ENCODE data around the gene TNS1. TPM values are rescaled to one million over a fixed set of nuclear protein-coding genes. Genes with fewer than 3 reads are reported as not detected.
A peak's percentile ranks its signal among the peaks of the same experiment; 100 is the strongest.

Gene TNS1
- total RNA-seq, 1 donor from 2014 or later, result 59.2 TPM

- Mint-ChIP-seq H3K9me3 (no peaks in the 10 kb centered on the region), H3K27me3 (no peaks in the 10 kb centered on the region), H3K4me1 (ENCODE audit: unreplicated experiment) (peaks cover 30% of the 10 kb centered on the region), H3K36me3 (peaks cover 14% of the 10 kb centered on the region), H3K4me3 (no peak overlapping the region), H3K27ac (no peak overlapping the region)
- DNase-seq (ENCODE audit: extremely low spot score, unreplicated experiment), result no peak
- TF ChIP-seq CTCF (conservative IDR thresholded peaks at IDR 0.05), result no peak
Measured at GRCh38 chr2:217838409-217838831, 164.4 kb downstream of the TNS1 start.

GRCh38 chr2:217837530-217837929, 165.3 kb downstream of the TNS1 start:
- Mint-ChIP-seq H3K4me1 (ENCODE audit: unreplicated experiment) (peaks cover 30% of the 10 kb centered on the region), H3K27me3 (no peaks in the 10 kb centered on the region), H3K4me3 (no peak overlapping the region), H3K27ac (no peak overlapping the region), H3K36me3 (peaks cover 14% of the 10 kb centered on the region), H3K9me3 (no peaks in the 10 kb centered on the region)
- no peak for DNase-seq (ENCODE audit: extremely low spot score, unreplicated experiment)
- no peak for TF ChIP-seq CTCF (conservative IDR thresholded peaks at IDR 0.05)

- Mint-ChIP-seq H3K4me3 (peak overlapping the region; percentile 34), H3K36me3 (peaks cover 14% of the 10 kb centered on the region), H3K27ac (peak overlapping the region; percentile 83), H3K4me1 (ENCODE audit: unreplicated experiment) (peaks cover 30% of the 10 kb centered on the region), H3K27me3 (no peaks in the 10 kb centered on the region), H3K9me3 (no peaks in the 10 kb centered on the region)
- no peak for DNase-seq (ENCODE audit: extremely low spot score, unreplicated experiment)
- peak; percentile 26 for TF ChIP-seq CTCF (conservative IDR thresholded peaks at IDR 0.05)
Measured at GRCh38 chr2:217836901-217837491, 165.8 kb downstream of the TNS1 start.

- Mint-ChIP-seq H3K9me3 (no peaks in the 10 kb centered on the region), H3K4me3 (peak overlapping the region; percentile 34), H3K27ac (peak overlapping the region; percentile 83), H3K27me3 (no peaks in the 10 kb centered on the region), H3K4me1 (ENCODE audit: unreplicated experiment) (peaks cover 30% of the 10 kb centered on the region), H3K36me3 (peaks cover 14% of the 10 kb centered on the region)
- DNase-seq (ENCODE audit: extremely low spot score, unreplicated experiment), result no peak
- TF ChIP-seq CTCF (conservative IDR thresholded peaks at IDR 0.05), result no peak
Measured at GRCh38 chr2:217835931-217836891, 166.6 kb downstream of the TNS1 start.

GRCh38 chr2:217834744-217835513, 167.9 kb downstream of the TNS1 start:
- H3K36me3 Mint-ChIP-seq, result peaks cover 14% of the 10 kb centered on the region
- no peak for TF ChIP-seq CTCF (conservative IDR thresholded peaks at IDR 0.05)
- H3K9me3 Mint-ChIP-seq, result no peaks in the 10 kb centered on the region
- peaks cover 30% of the 10 kb centered on the region for H3K4me1 Mint-ChIP-seq (ENCODE audit: unreplicated experiment)
- H3K27me3 Mint-ChIP-seq, result no peaks in the 10 kb centered on the region
- H3K4me3 Mint-ChIP-seq, result no peak overlapping the region
- no peak overlapping the region for H3K27ac Mint-ChIP-seq
- DNase-seq (ENCODE audit: extremely low spot score, unreplicated experiment), result no peak

Data from type B pancreatic cell (in vitro differentiated cells).